ENCODE data around the gene ARMCX2.
A peak's percentile ranks its signal among the peaks of the same experiment; 100 is the strongest.
"Not testable (repeated sequence)": the region's sequence is repeated elsewhere in the genome, so short reads cannot be mapped to it uniquely, and the experiment has no call there.

ARMCX2 gene

DNA sequence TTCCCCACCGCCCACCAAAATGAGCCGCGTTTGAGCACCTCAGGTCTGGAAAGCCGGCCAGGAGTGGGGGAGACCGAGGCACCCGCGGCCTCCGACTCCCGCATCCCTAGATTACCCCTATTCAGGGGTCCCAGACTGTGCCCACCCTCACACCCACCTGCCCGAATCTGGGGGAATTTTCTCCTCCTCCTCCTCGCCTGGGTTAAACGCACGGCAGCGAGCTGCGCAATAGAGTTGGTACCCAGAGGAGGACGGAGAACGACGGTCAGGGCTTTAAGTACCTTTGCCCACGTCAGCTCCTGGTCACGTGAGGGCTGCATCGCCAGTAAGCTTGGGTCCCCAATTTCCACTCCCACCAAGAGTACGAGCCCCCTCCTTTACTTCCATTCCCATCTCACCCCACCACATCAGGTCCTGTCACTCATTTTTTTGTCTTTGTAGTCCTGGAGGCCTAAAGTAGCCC lies at the start of gene ARMCX2:
ARMCX2 (minus strand) TSS at position 250 of the 463 bp plus-strand sequence. CDS start 2,262 bp downstream, outside the sequence.
- DNase-seq, result peak; percentile 20 to 60

- no peak for DNase-seq
These were observed 49.7 kb upstream of the ARMCX2 start for GRCh38 chrX:101709384-101709783.

DNA sequence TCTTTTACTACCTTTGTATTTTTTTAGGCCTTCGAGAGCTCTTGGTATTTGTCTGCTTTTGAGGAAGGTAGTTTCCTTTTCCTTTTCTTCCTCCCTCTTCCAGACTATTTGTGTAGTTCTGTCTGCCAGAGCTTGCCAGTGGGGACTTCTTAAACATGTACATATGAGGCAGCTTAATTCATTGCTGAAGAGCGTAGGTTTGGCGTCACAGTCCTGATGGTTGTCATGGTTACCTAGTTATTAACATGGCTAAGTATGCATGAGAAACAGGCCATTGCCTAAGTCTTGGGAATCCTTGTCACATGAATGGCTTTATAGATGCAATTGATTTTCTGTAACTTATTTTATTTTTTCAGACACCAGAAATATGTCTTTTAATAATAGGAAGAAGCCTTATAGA lies 48.5 kb upstream of the ARMCX2 start:
- no peak for DNase-seq

- DNase-seq, result no peak
These were observed 33.8 kb upstream of the ARMCX2 start for GRCh38 chrX:101693476-101693875.

- DNase-seq, result peak in 1 of 2 experiments; percentile 14
These were observed 32.2 kb upstream of the ARMCX2 start for GRCh38 chrX:101691835-101692234.

DNA sequence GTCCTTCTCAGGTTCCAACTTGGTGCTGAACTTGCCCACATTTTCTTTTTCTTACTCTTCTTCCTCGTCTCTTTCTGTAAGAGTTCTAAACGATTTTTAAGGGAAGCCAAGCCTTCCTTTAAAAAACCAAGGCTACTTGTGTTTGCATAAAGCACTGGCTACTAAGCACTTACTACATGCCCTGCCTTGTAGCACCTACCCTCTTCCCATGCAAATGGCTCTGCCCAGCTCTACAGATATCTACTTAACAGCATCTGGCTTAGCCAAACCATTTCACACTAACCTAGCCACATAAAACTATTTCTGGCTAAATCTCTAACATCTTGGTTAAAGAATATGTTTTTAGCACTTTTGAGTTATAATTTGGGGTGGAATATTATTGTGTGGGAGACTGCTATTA lies 26.9 kb upstream of the ARMCX2 start:
- DNase-seq, result peak in 1 of 2 experiments; percentile 17

DNA sequence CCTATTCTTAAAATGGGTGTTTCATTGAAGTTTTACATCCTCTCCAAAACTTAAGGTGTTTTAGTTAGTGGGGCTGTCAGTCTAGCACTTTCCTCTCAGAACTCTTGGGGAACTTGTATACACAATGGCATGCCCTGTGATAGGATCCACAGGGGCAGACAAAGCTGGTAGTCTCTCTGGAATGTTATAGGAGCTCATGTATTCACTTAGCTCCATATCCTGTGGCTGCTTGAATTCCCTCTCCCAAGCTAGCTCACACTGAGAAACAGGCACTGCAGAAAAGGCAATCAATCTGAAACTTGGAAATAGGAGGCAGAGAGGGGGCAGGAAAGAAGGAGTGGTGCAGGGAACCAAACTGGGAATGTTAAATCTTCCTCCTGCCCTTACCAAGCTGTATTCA lies 26.3 kb upstream of the ARMCX2 start:
- DNase-seq, result no peak

GRCh38 chrX:101682723-101683122 lies 23.1 kb upstream of the ARMCX2 start:
- no peak for DNase-seq

- DNase-seq, result no peak
These were observed 17.4 kb upstream of the ARMCX2 start for GRCh38 chrX:101677028-101677427.

GRCh38 chrX:101676571-101676970 lies 16.9 kb upstream of the ARMCX2 start:
- peak; percentile 25 to 64 for DNase-seq

- DNase-seq, result no peak
These were observed 8.5 kb upstream of the ARMCX2 start for GRCh38 chrX:101668143-101668542.

GRCh38 chrX:101658661-101659491 lies 774 bp downstream of the ARMCX2 start:
- DNase-seq, result peak in 1 of 2 experiments; percentile 48

GRCh38 chrX:101657495-101657894 lies 2.2 kb downstream of the ARMCX2 start:
- no peak for DNase-seq

DNA sequence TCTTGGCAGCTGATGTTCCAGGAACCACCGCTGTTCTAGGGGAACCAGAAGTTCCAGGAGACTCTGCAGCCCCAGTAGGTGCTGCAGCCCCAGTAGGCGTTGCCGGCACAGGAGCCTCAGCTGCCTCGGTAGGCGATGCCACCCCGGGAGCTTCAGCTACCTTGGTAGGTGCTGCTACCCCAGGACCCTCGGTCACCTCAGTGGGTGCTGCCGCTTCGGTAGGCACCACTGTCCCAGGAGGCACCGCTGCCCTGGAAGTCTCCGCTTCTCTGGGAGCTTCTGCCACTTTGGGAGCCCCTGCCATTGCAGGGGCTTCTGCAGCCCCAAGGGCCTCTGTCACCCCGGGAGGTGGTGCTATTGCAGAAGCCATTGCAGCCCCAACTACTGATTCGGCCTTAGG lies 2.8 kb downstream of the ARMCX2 start:
- no peak for DNase-seq

- DNase-seq, result no peak
These were observed 4.1 kb downstream of the ARMCX2 start for GRCh38 chrX:101655534-101655933.

GRCh38 chrX:101647716-101648115 lies 11.9 kb downstream of the ARMCX2 start:
- not testable (repeated sequence) for DNase-seq

- no peak for DNase-seq
These were observed 17.6 kb downstream of the ARMCX2 start for GRCh38 chrX:101642093-101642492.

- DNase-seq, result no peak
These were observed 20.1 kb downstream of the ARMCX2 start for GRCh38 chrX:101639583-101639982.

GRCh38 chrX:101619364-101619763 lies 40.3 kb downstream of the ARMCX2 start:
- DNase-seq, result peak; percentile 41 to 58

DNA sequence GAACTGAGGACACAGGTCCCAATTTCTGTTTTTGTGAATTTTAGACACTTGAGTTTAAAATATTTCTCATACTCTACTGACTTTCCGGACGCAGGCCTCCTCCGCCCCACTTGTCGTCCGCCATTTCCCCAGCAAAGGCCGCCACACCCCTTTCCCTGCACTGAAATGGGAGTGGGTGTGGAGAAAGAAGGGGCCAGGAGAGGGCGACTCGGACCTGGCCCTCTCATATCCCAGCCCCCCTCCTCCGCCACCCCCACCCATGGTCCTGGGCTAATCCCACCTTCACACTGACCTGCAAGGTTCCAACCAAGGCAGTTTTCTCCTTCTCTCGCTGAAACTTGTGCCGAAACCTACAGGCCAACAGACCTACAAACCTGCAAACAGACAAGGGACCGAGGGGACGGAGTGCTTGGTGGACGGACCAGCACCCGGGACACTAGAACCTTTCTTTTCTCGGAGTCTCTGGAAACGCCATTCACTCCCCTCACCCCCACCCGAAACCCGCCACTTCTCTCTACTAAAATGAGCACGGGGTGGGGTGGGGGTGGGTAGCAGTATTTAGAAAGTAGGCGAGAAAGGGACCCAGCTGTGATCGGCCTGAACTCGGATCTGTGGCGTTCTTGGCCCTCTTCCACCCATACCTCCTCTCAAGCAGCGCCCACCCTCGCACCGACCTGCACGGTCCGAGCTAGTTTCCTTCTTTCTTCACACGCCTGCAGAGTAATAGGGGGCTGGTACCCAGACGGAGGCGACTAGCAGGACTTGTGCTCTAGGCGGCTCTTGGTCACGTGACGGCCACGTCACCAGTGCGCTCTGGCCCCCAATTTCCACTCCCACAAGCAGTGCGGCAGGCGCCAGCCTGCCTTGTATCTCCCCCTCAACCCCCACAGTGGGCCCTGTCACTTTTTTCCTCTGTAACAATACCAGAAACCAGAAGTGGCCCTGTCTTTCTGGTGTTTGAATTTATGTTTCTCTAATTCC lies 42.1 kb downstream of the ARMCX2 start, which contains the start of gene ARMCX6:
ARMCX6 (minus strand) TSS at position 790 of the 981 bp plus-strand sequence. CDS start 1,380 bp downstream, outside the sequence.
- DNase-seq, result peak; percentile 42 to 80

- no peak for DNase-seq
These were observed 53.9 kb downstream of the ARMCX2 start for GRCh38 chrX:101605728-101606127.
